ENCODE measurements around the gene CTSO.

GRCh38 chr4:155975511-155975910 lies 21.8 kb upstream of the CTSO start:
- TF ChIP-seq CTCF (conservative IDR thresholded peaks at IDR 0.05; ENCODE audit: low read depth in 2 of 2) (no peak), REST (IDR thresholded peaks at IDR 0.05; ENCODE audit: unreplicated experiment) (no peak), POLR2AphosphoS5 (IDR thresholded peaks at IDR 0.05; ENCODE audit: low read depth) (no peak), EZH2 (IDR thresholded peaks at IDR 0.05; ENCODE audit: low read depth, unreplicated experiment) (no peak), ZNF114 (CRISPR knock-in tag; IDR thresholded peaks at IDR 0.05) (no peak), EZH2phosphoT487 (IDR thresholded peaks at IDR 0.05; ENCODE audit: unreplicated experiment) (no peak)

Measured in GM23338 (cell line).